AG08395 (cell line): Measurements from ENCODE around the gene TSPAN31.

Experiments used
- DNase-seq: peaks from one replicate; pipeline ENCODE4 v3.0.0; 2012; ENCODE audit warnings: mixed read lengths, low spot score

The TSPAN31 gene

DNA sequence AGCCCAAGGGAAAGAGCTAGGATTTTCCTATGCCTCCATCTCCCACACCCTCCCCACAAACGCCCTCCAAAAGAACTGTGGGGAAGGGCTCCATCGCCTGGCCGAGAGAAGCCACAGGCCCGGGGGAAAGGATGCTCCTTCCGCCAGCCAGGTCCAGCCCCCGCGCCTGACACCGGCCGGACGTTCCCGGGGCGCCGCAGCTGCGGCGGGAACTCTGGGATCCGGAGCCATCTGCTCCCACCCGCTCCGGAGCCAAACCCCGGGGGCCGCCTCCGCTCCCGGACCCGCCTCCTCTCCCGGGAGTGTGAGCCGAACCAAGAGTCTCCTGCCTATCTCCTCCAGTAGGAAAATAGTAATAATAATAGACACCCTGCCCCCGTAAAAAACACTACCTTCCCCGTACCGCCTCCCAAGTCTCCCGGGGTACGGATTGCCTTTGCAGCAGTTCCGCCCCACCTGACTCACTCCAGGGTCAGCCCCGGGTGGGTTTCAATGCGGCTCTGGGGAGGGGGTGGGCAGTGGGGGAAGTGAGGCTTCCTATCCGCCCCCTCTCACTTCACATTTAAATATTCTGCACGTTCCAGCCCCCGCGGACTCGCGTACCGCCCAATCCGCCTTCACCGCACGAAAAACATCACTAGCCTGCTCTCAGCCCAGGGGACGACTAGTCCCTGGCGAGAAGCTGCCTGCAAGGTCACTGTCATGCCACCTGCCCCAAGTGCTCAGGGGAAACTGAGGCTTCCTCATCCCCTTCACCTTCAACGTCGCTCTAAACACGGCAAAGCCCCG, 8.7 kb upstream of the TSPAN31 start:
- peak; percentile 41 for DNase-seq

DNA sequence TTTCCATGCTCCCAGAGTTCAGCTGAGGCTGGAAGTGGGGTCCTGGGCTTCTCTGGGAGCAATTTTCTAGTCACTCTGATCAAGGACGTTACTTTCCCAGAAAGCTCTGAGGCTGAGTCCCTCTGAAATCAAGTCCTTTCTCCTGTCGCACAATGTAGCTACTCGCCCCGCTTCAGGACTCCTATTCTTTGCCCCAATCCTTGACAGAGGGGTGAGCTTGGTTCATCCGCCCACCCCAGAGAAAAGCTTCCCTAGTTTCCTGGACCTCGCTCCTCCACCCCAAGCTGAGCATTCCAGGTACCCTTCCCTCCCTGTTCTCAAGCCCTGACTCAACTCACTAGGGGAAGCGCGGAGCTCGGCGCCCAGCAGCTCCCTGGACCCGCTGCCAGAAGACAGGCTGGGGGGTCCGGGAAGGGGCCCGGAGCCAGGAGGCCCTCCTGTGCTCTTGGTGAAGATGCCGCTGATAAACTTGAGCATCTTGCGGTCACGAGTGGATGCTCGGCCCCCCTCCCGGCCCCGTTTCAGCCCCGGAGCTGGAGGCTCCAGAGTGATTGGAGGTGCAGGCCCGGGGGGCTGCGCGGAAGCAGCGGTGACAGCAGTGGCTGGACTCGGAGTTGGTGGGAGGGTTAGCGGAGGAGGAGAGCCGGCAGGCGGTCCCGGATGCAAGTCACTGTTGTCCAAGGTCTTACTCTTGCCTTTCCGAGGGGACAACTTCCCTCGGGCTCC, 7.9 kb upstream of the TSPAN31 start:
- DNase-seq: no peak

DNA sequence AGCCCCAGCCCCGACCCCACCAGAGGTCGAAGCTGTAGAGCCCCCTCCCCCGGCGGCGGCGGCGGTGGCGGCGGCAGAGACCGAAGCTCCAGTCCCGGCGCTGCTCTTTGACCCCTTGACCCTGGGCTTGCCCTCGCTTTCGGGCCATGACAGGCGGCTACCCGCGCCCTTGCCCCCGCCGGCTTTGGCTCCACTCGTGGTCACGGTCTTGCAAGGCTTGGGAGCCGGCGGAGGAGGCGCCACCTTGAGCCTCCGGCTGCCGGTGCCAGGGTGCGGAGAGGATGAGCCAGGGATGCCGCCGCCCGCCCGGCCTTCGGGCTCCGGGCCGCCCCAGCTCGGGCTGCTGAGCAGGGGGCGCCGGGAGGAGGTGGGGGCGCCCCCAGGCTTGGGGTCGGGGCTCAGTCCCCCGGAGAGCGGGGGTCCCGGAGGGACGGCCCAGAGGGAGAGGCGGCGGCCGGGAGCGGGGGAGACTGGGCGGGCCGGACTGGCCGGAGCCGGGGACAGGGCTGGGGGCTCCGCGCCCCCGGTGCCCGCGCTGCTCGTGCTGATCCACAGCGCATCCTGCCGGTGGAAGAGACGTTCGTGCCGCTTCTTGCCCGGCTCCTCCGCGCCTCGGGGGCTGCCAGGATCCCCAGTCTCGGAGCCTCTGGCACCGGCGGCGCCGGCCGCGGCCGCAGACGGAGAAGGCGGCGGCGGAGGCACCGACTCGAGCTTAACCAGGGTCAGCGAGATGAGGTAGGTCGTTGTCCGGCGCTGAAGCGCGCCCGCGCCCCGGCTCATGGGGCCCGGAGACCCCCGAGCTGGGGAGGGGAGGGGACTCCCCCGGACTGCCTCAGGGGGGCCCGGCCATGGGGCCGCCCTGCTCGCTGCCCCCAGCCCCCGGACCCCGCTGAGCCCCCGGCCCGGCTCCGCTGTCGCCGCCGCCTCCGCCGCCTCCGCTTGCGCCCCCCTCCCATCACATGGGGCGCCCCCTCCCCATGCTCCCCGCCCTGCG, 7.1 kb upstream of the TSPAN31 start:
- DNase-seq: peak; percentile 34

DNA sequence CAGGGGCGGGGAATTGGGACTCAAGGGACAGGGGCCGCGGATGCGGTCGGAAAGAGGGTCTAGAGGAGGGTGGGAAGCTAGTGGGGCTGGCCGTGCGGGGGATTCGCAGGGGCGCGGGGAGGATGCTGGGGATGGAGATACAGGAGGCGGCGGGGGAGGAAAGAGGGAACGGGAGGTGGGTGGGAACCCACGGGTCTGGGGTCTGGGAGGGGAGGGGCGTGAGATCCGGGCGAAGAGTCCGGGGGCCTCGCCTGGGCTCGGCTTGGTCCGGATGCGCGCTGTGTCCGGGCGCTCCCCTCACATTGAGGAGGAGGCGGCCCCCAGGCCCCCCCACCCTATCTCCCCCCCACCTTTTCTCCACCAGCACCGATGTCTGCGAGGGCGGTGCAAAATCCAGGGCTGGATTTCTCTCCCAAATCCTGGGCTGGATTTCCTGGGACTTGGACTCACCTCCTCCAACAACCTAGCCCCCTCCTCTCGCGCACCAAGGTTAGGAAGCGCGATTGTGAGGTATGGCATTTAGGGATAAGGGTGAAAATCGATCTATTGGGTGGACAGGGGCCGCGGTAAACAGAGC, 6.1 kb upstream of the TSPAN31 start, which contains the start of gene AGAP2:
AGAP2 (minus strand) TSS at position 82 of the 577 bp plus-strand sequence. CDS start 496 bp downstream, outside the sequence.
- no peak for DNase-seq

DNA sequence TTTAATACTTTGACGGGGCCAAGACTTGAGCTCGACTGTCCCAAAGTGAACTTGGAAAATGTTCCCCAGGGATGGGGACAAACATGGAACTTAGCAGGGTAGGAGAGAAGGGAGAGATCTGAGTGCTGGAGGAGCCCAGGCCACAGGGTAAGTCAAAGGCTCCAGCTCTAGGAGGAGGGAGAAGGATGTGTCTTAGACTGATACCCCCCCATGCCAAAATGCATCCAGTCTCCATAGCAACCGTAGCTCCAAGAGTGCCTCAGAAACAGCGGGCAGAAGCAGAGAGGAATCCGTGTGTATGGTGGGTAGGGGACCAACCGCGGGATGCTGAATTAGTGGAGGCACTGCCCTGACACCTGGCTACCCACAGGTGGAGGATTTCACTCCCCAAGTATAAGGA, 5.5 kb upstream of the TSPAN31 start:
- DNase-seq: no peak

DNA sequence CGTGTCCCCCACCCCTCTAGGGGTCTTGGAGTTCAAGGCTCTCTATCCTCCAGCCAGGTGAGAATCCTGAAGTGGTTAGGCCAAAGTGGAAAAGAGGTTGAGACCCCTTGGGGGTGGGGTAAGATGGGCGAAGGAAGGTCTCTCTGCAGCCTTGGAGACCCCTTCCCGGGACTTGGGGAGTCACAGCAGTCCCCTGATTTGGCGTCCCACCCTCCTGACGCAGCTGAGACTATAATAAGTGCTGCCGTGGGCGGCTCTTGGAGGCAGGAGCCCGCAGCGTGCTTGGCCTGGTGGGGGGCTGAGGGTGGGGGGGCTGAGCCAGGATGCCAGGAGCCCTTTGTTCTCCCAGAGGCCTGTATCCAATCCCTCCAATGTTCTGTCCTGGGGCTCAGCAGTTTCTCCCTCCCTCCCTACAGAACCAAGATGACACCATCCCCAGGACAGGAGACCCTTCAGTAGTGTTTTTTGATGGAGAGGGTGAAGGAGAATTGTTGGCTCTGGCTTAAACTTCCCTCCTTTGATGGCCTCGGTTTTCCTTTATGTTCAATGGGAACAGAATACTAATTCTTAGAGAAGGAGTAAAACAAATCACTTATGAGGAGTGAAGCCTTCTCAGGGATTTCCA, 4.8 kb upstream of the TSPAN31 start:
- no peak for DNase-seq

DNA sequence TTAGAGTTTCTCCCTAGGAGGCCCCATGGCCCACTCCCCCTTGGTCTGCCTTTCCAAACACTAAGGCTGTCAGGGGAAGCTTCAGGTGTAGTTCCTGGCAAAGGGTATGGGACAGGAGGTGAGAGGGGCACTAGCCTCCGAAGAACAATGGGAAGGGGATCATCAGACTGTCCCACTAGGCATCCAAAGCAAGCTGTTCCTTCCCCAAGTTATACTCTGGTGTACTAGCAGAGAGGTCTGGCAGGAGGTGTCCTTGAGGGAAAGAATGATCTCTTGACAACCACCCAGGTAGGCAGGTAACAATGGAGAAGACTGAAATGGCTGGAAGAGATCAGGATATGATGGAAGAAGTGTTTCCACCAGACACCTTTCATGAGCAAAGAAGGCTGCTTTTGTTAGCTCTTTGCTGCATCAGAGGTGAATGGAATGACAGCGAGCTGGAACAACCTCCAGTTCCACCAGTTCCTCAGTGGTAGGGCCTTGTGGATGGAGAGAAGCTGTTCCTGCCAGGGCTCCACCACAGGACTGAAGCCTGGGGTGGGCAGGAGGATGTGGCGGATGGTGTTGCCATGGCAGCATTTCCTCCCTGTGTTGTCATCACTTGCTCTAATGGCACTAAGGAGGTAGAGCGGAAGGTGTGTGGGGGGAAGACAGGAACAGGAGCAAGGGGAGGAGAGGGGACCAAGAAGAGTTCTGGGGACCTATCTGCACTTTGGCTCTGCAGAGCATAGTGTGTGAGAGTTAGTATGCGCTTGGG, 4.0 kb upstream of the TSPAN31 start:
- DNase-seq: no peak

DNA sequence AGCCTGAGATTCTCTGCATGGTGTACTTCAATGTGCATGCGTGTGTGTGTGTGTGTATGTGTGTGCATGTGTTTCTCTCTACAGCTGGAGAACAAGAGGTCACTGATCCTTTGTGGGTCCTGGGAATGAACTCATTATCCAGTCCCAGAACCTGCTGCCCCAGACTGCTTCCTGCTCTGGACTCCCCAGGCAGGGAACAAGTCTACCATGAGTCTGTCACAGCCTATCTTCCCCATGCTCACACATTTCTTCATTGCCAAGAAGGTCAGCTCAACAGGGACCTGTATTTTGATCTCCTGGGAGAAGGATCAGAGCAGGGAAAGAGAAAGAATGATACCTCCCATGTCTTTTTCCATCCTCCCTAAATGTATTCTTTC, 3.4 kb upstream of the TSPAN31 start:
- no peak for DNase-seq

DNA sequence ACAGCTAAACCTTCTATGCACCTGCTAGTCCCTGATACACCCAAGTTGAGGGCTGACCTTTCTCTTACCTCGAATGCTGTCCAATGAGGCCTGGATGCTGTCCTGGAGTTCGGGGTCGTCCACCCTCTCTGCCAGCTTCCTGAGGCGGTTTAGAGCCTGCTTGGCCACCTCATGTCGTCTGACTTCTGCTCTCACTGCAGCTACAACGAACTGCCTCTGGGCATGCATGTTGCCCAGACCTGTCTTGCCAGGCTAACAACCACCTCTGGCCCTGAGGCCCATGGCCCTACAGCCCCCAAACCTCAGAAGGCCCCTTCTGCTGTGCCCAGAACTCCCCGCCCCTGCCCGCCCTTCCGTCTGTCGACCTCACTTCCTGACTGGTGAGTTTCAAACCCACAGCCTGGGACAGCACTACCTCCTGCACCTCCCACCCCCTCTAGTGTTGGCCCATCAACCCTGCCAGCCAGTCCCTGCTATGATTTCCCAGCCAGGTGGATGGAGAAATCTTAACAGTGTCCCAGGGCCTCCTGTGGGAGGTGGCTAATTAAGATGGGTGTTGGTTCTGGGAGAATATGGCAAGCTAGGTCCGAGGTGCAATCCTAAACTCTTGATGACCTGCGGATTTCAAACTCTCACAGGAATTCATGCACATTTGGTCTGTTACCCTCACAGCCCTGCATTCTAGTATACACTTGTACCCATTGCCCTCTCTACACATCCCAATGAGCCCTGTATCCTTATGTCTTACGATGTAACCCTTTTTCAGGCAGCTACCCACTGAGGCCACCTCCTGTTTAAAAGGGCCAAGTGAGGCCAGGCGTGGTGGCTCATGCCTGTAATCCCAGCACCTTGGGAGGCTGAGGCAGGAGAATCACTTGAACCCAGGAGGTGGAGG, 2.7 kb upstream of the TSPAN31 start:
- DNase-seq: no peak

DNA sequence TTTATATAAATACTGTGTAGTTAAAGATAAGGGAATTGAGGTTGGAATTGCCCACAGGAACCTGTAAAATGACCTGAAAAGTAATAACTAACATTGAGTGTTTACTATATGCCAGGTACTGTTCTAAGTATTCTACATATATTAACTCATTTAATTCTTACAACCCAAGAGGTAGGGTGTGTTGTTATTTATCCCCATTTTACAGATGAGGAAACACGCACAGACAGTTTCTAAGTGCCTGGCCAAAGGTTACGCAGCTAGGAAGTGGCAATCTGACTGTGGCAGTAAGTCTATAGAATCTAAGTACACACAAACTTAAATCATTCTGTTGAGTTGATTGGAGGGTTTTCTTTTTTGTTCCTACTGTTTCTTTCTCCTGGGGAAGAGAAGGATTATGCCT, 1.1 kb upstream of the TSPAN31 start:
- no peak for DNase-seq

DNA sequence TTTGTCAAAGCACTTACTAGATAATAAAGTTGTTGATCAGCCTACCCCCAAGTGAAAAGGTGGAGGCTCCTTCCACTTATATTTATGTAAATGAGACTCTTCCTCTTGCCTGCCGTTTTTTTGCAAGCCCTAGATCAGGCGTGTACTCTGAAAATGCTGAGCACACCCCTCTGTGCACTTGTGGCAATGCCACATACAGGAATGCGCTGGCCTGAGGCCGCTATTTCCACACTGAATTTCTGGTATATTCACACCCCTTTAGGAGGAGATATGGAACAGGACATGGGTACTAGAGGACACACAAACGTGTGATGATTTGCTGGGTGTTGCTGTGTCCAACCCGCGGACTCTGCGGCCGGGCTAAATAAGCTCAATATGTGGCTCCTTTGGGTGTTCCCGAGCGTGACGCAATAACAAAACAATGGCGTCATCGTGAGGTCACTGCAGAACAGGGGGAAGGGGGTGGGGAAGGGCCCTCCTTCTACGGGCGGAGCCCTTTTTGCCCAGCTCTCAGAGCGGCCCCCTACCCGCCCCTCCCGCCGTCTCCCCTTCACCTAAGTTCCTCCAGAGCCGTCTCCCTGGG, 554 bp upstream of the TSPAN31 start:
- peak; percentile 74 for DNase-seq

DNA sequence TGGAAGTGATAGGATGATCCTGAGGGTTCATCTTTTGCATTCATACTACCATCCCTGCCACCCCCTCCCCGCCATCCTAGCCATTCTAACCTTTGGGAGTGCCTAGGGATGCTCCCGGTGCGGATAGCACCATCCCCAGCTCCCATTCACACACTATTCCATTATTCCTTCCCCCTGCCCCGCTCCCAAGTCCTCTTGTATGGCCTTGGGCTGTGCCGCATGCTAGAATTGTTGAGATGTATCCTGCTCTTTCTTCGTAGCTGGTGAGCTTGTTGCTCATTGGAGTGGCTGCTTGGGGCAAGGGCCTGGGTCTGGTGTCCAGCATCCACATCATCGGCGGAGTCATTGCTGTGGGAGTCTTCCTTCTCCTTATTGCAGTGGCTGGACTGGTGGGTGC, 644 bp downstream of the TSPAN31 start:
- DNase-seq: no peak

DNA sequence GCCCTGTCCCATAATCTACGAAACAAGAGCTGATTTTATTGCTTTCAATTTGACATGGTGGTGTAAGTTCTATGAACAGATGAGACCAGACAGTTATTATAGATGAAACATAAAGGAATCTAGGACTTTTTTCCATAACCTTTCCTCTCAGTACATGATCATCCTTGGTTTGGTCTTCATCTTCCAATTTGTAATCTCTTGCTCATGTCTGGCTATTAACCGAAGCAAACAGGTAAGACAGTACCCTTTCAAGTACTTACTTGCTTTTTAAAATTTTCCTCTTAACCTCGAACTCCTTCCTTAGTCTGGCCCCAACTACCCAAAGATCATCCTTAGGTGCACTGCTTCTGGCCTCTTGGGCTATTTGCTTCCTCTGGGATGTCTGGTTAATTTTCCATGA, 1.2 kb downstream of the TSPAN31 start:
- no peak for DNase-seq

DNA sequence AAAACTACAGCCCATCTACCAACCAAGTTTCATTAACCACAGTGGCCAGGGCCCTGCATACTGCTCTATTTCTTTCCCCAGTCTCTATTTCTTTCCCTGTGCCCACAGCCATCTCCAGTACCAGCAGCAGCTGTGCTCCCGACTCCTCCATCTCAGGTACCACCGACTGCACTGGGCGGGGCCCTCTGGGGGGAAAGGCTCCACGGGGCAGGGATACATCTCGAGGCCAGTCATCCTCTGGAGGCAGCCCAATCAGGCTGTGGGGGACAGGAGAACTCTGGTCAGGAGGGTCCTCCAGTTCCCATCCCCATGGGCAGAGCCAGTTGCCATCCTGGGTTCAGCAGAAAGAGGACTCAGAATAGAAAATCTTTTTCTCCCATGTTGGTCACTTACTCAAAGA, 4.2 kb downstream of the TSPAN31 start:
- DNase-seq: no peak

DNA sequence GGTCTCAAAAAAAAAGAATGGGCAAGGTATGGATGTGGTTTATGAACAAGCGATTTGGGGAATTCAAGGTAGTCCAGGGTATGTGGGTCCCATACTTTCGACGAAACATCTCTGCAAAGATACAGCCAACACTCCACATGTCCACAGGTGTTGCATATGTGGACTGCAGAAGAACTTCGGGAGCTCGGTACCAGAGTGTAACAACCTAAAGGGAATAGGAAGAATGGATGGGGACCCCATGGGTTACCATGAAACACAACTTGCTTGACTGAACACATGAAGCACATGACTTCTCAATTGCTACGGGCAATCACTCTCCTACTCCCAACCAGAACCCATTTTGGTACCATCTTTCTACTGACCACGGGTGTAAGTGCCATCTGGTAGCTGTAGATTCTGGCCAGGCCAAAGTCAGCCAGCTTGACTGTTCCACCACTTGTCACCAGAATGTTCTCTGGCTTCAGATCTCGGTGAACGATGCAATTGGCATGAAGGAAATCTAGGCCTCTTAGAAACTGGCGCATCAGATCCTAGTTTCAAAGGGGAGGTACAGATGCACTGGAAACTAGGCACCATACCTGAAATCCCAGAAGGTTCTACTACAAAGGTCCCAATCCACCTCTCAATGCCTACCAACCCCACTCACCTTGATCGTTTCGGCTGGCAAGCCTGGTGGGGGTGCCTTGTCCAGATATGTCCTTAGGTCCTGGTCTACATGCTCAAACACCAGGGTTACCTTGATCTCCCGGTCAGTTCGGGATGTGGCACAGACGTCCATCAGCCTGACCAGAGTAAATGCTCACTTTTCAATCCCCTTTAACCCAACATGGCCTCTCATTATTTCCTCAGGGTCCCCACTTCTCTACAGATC, 6.0 kb downstream of the TSPAN31 start:
- no peak for DNase-seq

DNA sequence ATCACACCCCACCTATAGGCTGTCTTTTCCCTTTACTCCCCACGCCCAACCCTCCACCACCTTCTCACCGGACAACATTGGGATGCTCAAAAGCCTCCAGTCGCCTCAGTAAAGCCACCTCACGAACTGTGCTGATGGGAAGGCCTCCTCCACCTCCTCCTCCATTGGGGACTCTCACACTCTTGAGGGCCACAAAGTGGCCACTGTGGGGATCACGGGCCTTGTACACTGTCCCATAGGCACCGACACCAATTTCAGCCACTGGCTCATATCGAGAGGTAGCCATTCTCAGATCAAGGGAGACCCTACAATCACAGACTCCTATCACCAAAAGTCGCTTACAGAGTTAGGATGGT, 6.6 kb downstream of the TSPAN31 start:
- no peak for DNase-seq

DNA sequence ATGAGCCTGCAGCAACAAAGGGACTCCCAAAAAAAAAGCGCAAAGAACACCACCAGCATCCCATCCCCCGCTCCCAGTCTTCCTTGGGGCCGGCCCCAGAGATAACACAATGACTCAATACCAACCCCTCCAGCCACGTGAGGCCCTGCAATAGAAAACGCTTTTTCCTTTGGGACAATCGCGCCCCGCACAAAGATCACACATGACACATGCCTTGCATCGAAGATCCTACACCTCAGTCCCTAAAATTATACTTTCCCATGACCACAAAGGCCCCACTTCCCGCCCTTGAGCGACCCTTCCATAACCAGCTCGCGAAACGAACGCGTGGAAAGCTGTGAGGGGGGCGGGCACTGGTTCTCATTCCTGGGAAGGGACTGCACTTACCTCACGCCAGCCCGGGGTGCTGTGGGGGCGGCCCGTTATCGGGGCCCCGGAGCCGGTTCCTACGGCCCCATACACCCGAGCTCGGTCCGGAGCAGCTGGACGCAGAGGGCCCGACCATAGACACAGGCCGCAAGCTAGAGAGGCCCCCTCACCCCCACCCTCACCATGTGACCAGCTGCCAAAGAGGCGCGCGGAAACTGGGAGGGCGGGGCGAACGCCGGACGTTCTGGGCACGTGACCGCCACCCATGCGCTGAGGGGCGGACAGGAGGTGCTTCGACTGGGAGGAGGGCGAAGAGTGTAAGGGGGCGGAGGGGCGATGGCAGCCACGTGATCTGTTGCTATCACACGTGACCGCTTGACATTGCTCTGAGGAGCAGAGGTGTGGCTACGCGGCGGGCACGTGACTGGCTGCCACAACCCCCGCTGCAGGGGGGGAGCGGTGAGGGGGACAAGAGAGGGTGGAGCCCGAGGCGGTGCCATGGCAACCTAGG, 7.2 kb downstream of the TSPAN31 start, which contains the start of gene CDK4:
CDK4 (minus strand) TSS at position 523 of the 880 bp plus-strand sequence. CDS start 593 bp downstream, outside the sequence.
- peak; percentile 99 for DNase-seq
